Transverse colon (tissue), 4 donors: Measurements from ENCODE around the gene SLC49A3. TPM values are rescaled to one million over a fixed set of nuclear protein-coding genes. Genes with fewer than 3 reads are reported as not detected.

Experiments
- DNase-seq: peaks from one replicate; pipeline ENCODE4 v3.0.0-alpha.2; 2019
- H3K27ac ChIP-seq, 4 donors: fragments of 200-600 bp; sonication (generic); 2 replicates each; pipeline ENCODE4 v1.5.1; 2016 to 2018; ENCODE audit warnings: inconsistent platforms in 4 of 4
- H3K27me3 ChIP-seq: fragments of 200-600 bp; sonication (generic); 2 replicates; pipeline ENCODE4 v1.5.1; 2017; ENCODE audit warnings: inconsistent platforms
- H3K36me3 ChIP-seq, 4 donors: fragments of 200-600 bp; sonication (generic); 2 replicates each; pipeline ENCODE4 v1.5.1; 2017 to 2019; ENCODE audit warnings: inconsistent platforms in 4 of 4
- H3K4me1 ChIP-seq, 4 donors: fragments of 200-600 bp; sonication (generic); 2 replicates each; pipeline ENCODE4 v1.5.1; 2017 to 2020; ENCODE audit warnings: inconsistent platforms in 4 of 4
- H3K4me3 ChIP-seq, 4 donors: fragments of 200-600 bp; sonication (generic); 1 replicate in 1 of 4; 2 replicates in 3 of 4; pipeline versions ENCODE4 v1.5.1 to v1.6.1; 2017 to 2019; ENCODE audit warnings: inconsistent platforms in 4 of 4
- H3K9me3 ChIP-seq, 2 donors: fragments of 200-600 bp; sonication (generic); 2 replicates each; pipeline ENCODE4 v1.5.1; 2017 to 2019; ENCODE audit warnings: inconsistent platforms in 2 of 2
- CTCF ChIP-seq, 5 experiments: fragments of 200-600 bp in 3 of 5; fragments of 450-650 bp in 2 of 5; sonication (generic) in 3 of 5; IDR thresholded peaks; 1 replicate in 2 of 5; 2 replicates in 3 of 5; pipeline ENCODE4 v1.5.1; 2016 to 2017; ENCODE audit warnings: antibody characterized with exemption in 5 of 5, inconsistent platforms in 3 of 5, mild to moderate bottlenecking in 2 of 5, moderate library complexity in 1 of 5
- EP300 ChIP-seq: sonication (generic); formaldehyde crosslinking; IDR thresholded peaks from one replicate; pipeline ENCODE4 v1.6.1; 2017; ENCODE audit warnings: antibody characterized with exemption, low read depth
- POLR2A ChIP-seq: fragments of 450-650 bp; IDR thresholded peaks from one replicate; pipeline ENCODE4 v1.6.1; 2016; ENCODE audit warnings: antibody characterized with exemption, mild to moderate bottlenecking, moderate library complexity
- POLR2AphosphoS5 ChIP-seq, 3 donors: sonication (generic); formaldehyde crosslinking; IDR thresholded peaks; one replicate each; pipeline ENCODE4 v1.6.1; 2016; ENCODE audit warnings: antibody characterized with exemption in 3 of 3
- WGBS, 2 donors: methylation state at CpG; one replicate each; pipeline ENCODE4 v1.1.5; 2018; ENCODE audit warnings: low coverage in 1 of 2; 5-methylcytosine and 5-hydroxymethylcytosine counted together
- in situ Hi-C, 4 donors: fragments of 200-750 bp; cut with MboI; loops; one replicate each; pipeline versions ENCODE4 v1.15.0 to v1.15.1; 2017; ENCODE audit warnings: low sequenced_read_pairs in 3 of 4, low pct_ligation_motif_present in 1 of 4, low pct_unique_long_range_greater_than_20kb in 1 of 4
- intact Hi-C: fragments of 100-400 bp; cut with DNase I; formaldehyde crosslinking; loops from one replicate; pipeline ENCODE4 v1.15.1; 2023; ENCODE audit warnings: low total_unique reads
- total RNA-seq, 4 donors: library from RNA; depleted of rRNA; stranded (reverse); fragments of >200 nt; gene quantifications; one replicate each; pipeline ENCODE4 v1.1.0, GENCODE V29; 2016

Gene SLC49A3
- total RNA-seq, 4 donors from 2014 or later: 1.2 to 17.6 (median 9.2) TPM

- WGBS, 2 donors: 93% methylated on average over 47 of the region's 47 CpGs; no CpG with 5 or more reads in 1 of the 2 donors
- peaks cover 0 to 38% (median 29%) of the 10 kb centered on the region in 4 donors for H3K4me1 ChIP-seq
- intact Hi-C loops: no loop called here
Measured at GRCh38 chr4:722169-722725, 33.3 kb upstream of the SLC49A3 start.

GRCh38 chr4:721261-722168 is 32.6 kb upstream of the SLC49A3 start:
- Histone ChIP-seq H3K27me3 (no peaks in the 10 kb centered on the region), H3K4me3 (no peak overlapping the region), H3K4me1 (peaks cover 0 to 34% (median 27%) of the 10 kb centered on the region in 4 donors), H3K27ac (no peak overlapping the region), H3K36me3 (no peaks in the 10 kb centered on the region), H3K9me3 (no peaks in the 10 kb centered on the region)
- peak; percentile 36 for DNase-seq
- TF ChIP-seq POLR2AphosphoS5 (IDR thresholded peaks at IDR 0.05) (no peak), EP300 (no peak), POLR2A (no peak), CTCF (IDR thresholded peaks at IDR 0.05) (no peak)
- in situ Hi-C loops: no loop called here
- WGBS, 2 donors: 60 to 69% methylated on average over 1 to 31 of the region's 31 CpGs
- intact Hi-C loops: no loop called here

More at GRCh38 chr4:722169-722725, 33.3 kb upstream of the SLC49A3 start:
- in situ Hi-C loops: no loop called here
- Histone ChIP-seq H3K36me3 (no peaks in the 10 kb centered on the region), H3K4me3 (no peak overlapping the region), H3K9me3 (no peaks in the 10 kb centered on the region), H3K27ac (no peak overlapping the region), H3K27me3 (no peaks in the 10 kb centered on the region)
- no peak for DNase-seq
- TF ChIP-seq CTCF (IDR thresholded peaks at IDR 0.05) (no peak), POLR2A (no peak)

GRCh38 chr4:720111-720860 is 31.3 kb upstream of the SLC49A3 start:
- TF ChIP-seq POLR2AphosphoS5 (IDR thresholded peaks at IDR 0.05) (no peak), CTCF (IDR thresholded peaks at IDR 0.05) (no peak), EP300 (no peak), POLR2A (no peak)
- in situ Hi-C loops: no loop called here
- intact Hi-C loops: no loop called here
- H3K36me3 ChIP-seq: no peaks in the 10 kb centered on the region
- 89 to 95% methylated on average over 12 to 59 of the region's 59 CpGs for WGBS, 2 donors
- H3K27me3 ChIP-seq: no peaks in the 10 kb centered on the region
- no peak overlapping the region for H3K4me3 ChIP-seq
- peaks cover 0 to 30% (median 26%) of the 10 kb centered on the region in 4 donors for H3K4me1 ChIP-seq
- H3K9me3 ChIP-seq: no peaks in the 10 kb centered on the region
- DNase-seq: no peak
- no peak overlapping the region for H3K27ac ChIP-seq

- Histone ChIP-seq H3K4me3 (no peak overlapping the region), H3K27me3 (no peaks in the 10 kb centered on the region), H3K36me3 (no peaks in the 10 kb centered on the region), H3K4me1 (peaks cover 0 to 21% (median 11%) of the 10 kb centered on the region in 4 donors), H3K9me3 (no peaks in the 10 kb centered on the region), H3K27ac (no peak overlapping the region)
- 85% methylated on average over 8 of the region's 8 CpGs; no CpG with 5 or more reads in 1 of the 2 donors for WGBS, 2 donors
- DNase-seq: no peak
- TF ChIP-seq EP300 (no peak), POLR2AphosphoS5 (IDR thresholded peaks at IDR 0.05) (no peak), POLR2A (no peak), CTCF (IDR thresholded peaks at IDR 0.05) (no peak)
- in situ Hi-C loops (no loop called here), intact Hi-C loops (no loop called here)
Measured at GRCh38 chr4:718460-718859, 29.5 kb upstream of the SLC49A3 start.
